GM18498 (cell line): ENCODE data around the gene RPS26.
"Not testable (repeated sequence)": the region's sequence is repeated elsewhere in the genome, so short reads cannot be mapped to it uniquely, and the experiment has no call there.

ENCODE experiments used
- ATAC-seq: cut with Tn5 transposase; IDR thresholded peaks from one replicate; pipeline ENCODE4 v1.9.1; 2021; ENCODE audit warnings: mild to moderate bottlenecking, moderate library complexity; ENCODE audit not compliant: unreplicated experiment

The RPS26 gene

DNA sequence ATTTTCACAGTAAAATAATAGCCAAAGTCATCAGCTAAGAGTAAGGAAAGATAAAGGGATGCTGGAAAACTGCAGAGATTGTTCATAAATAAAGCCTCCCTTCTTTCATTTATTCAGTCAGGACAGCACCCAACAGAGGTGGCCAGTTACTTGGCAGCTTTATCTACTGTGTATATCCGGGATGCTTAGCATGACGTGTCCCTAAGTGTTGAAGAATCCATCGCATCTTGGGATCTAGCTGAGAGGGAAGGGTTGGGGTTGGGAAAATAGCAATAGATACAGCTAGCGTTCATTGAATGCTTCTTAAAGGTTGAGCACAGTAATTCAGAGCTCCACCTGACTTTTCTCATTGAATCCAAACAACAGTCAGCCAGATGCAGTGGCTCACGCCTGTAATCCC is 32.7 kb downstream of the RPS26 start:
- ATAC-seq = no peak

DNA sequence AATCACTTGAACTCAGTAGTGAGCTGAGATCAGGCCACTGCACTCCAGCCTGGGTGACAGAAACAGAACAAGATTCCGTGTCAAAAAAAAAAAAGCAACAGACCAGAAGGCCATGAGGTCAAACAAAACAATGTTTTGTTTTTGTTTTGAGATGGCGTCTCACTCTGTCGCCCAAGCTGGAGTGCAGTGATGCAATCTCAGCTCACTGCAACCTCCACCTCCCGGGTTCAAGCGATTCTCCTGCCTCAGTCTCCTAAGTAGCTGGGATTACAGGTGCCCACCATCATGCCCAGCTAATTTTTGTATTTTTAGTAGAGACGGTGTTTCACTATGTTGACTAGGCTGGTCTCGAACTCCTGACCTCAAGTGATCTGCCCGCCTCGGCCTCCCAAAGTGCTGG is 36.2 kb downstream of the RPS26 start:
- ATAC-seq = not testable (repeated sequence)

DNA sequence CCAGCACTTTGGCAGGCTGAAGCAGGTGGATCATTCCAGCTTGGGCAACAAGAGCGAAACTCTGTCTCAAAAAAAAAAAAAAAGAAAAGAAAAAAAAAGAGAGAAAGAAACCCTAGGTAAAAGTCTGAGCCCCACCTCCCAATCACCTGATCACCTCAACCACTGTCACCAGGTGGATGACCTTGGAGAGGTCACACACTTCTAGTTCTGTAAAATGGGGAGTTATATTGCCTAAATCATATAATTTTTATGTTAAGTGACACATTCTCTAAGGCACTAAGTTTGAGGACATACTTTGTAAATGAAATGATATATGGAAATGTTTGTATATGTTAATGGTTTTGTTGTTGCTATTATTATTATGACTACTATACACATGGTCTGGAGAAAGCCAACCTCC is 36.7 kb downstream of the RPS26 start:
- no peak for ATAC-seq

DNA sequence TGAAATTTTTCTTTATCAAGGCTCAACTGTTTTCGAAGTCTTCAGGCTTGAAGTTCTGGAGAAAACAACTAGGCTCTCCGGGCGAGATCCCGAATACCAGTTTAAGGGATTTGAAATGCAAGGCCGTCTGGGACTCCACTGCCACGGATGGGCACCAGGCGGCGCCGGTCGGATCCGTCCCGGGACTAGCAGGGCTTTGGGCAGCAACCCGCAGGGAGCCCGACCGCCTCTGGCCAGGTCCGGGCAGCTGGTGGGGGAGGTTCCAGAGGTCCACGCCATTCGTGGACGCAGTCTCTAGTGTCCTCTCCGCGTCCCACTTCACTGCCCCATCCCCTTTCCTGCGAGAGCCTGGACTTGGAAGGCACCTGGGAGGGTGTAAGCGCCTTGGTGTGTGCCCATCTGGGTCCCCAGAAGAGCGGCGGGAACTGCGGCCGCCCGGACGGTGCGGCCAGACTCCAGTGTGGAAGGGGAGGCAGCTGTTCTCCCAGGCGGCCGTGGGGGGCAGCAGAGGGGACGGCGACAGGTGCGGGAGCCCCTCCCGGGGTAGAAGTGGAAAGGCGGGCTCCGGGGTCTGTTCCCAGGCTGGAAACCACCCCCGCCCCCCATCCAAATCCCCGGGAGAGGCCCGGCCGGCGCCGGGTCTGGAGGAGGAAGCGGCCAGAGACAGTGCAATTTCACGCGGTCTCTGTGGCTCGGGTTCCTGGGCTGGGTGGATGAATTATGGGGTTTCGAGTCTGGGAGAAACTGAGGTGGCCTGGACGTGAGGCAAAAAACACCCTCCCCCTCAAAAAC is 37.4 kb downstream of the RPS26 start:
- peak; percentile 72 for ATAC-seq

DNA sequence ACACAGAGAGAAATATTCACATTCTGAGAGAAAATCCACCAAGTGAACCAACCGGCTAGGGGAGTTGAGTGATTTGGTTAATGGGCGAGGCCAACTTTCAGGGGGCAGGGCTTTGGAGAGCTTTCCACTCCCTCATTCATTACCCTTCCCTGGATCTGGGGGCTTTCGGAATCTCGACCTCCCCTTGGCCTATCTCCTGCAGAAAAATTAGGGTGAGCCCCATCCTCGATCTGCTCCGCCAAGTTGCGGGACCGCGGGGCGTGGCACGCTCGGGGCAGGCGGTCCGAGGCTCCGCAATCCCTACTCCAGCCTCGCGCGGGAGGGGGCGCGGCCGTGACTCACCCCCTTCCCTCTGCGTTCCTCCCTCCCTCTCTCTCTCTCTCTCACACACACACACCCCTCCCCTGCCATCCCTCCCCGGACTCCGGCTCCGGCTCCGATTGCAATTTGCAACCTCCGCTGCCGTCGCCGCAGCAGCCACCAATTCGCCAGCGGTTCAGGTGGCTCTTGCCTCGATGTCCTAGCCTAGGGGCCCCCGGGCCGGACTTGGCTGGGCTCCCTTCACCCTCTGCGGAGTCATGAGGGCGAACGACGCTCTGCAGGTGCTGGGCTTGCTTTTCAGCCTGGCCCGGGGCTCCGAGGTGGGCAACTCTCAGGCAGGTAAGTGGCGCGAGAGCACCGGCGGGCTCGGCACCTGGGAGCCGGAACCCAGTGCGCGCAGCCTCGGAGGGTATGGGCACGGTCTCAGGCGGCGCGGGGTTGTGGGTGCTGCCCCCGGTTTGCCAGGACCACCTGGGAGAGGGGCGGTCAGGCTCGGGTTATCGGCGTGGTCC is 38.2 kb downstream of the RPS26 start, which contains the start of gene ERBB3:
Gene ERBB3, plus strand, starts transcription at position 443 of the 833 bp plus-strand sequence. Its CDS starts 136 bp downstream, at position 579.
- peak; percentile 43 for ATAC-seq

DNA sequence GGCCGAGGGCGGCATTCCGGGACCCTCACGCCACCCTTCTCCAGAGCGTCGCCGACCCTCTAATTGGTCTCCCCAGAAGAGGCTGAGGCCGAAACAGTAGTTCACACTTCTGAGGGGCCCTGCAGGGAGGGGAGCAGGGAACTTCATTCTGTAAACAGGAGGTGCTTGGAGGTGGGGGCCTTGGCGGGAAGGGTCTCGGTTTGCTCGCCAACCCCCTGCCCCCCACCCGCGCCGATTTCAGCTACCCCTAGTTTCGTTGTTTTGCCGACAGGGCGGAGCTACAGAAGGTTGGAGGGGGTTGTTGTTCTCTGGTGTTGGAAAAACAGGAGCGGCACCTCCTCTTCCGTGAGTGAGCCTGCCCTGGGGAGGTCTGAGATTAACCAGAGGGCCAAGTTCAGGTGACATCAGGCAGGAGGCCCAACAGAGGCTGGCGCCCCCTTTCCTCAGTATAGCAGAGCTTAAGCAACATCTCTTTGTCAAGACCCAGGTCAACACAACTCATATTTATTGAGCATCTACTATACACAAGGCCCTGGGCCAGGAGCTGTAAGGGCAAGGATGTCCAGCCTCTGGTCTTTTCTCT is 38.9 kb downstream of the RPS26 start:
- ATAC-seq = no peak

DNA sequence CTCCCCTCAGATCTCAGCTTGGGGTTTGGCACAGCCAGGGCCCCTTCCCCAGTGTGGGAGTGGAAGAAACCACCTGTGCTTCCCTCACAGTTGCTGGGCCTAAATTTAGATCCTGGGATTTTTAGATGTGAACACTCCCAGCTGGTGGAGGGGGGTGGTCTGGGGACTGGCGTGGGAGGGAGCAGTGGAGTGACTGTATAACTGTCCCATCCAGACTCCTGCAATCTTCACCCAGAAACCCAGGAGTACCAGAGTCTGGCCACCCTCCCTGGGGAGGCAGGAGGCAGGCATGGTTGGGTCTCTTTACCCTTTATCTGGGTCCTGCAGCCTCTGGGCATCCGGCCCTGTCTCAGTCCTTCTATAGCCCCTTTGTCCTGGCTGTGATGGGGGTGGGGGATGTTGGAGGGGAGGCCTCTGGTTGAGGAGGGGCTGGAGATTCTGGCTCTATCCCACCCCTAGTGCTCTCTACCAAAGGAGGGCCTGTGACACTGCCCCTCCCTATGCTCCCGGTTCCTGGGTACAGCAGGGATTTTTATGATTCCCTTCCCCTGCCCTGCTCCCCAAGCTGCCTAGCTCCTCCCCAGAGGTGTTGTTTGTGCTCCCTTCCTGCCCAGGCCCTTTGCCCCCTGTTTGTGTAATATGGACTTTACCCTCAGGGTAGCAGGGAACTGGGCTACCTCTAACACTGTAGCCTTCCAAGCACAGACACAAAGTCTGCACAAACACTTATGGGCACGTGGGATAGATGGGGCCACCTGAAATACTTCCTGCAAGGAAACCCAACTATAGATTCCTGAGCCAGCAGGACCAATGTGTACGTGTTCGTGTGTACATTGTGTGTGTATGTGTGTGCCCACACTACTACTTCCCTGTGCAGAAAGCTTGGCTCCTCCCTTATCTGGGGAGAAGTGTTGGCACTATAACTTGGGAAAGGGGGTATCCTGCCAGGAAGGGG is 40.0 kb downstream of the RPS26 start:
- no peak for ATAC-seq

DNA sequence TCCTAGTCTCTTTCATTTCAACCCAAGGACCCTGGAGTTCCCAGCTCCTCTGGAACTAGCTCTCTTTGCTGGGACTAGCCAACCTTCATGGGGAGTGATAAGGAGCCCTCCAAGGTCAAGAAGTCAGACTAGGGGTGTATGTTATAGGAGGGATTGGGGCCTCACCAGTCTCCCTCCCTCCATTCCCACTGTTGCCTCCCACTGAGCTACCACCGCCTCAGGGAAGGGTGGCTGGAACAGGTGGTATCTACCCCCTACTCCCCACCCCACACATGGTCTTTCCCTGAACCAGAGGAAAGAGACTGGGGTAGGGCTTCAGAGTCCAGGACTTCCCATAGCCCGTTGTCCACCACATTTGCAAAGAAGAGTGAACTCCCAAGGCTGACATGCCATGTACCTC is 40.7 kb downstream of the RPS26 start:
- ATAC-seq = no peak

DNA sequence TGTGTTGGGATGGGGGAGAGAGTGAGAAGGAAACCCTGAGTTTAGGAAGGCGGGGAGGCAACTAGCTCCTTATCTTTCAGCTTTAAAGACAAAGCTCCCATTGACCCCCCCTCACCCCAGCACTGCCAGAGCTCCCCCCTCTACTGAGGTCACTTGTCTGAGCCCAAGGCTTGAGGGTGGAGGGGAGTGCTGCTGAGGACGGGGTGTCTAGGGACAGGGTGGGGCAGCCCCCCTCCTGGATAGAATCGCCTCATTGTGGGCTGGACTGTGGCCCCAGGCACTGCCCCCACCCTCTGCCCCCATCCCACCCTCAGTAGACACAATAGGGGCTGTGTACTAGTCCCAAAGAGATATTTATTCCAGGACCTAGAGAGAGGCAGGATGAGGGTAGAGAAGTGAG is 41.2 kb downstream of the RPS26 start:
- ATAC-seq = no peak

DNA sequence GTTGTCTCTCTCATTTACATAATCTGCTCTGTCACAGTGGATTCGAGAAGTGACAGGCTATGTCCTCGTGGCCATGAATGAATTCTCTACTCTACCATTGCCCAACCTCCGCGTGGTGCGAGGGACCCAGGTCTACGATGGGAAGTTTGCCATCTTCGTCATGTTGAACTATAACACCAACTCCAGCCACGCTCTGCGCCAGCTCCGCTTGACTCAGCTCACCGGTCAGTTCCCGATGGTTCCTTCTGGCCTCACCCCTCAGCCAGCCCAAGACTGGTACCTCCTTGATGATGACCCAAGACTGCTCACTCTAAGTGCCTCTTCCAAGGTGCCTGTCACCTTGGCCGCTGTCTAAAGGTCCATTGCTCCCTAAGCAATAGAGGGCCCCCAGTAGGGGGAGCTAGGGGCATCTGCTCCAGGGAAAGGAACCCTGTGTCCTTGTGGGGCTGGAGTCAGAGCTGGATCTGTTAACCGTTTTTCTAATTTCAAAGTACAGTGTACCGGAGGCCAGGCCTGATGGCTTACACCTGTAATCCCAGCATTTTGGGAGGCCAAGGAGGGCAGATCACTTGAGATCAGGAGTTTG is 43.3 kb downstream of the RPS26 start:
- no peak for ATAC-seq

DNA sequence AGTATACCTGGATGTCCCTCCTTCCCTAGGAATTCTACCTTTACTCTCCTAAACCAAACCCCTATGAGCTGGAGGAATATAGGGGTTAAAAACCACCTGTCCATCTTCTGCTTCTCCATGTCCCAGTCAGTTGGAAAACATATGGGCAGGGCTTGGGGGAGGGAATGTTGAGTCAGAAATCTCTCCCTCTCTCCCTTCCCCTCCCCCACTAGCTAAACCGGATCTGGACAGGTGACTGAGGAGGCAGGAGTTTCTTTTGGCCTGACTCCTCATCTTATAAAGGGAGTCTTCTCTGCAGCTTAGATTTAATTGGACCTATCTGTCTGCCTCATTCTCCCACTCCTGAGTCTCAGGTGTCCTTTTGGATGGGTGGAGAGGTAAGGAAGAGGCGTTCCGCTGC is 44.4 kb downstream of the RPS26 start:
- ATAC-seq = no peak

DNA sequence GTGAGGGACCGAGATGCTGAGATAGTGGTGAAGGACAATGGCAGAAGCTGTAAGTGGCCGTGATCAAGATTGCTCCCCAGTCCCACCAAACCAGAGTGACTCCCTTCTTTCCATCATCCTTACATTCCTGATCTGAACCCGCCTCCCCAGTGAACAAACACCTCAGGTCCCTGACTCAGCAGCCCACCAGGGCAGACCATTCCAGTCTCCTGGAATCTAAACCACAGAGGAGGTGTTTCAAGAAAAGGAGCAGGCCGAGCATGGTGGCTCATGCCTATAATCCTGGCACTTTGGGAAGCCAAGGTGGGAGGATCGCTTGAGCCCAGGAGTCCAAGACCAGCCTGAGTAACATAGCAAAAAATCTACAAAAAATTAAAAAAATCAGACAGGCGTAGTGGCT is 44.9 kb downstream of the RPS26 start:
- ATAC-seq = no peak

DNA sequence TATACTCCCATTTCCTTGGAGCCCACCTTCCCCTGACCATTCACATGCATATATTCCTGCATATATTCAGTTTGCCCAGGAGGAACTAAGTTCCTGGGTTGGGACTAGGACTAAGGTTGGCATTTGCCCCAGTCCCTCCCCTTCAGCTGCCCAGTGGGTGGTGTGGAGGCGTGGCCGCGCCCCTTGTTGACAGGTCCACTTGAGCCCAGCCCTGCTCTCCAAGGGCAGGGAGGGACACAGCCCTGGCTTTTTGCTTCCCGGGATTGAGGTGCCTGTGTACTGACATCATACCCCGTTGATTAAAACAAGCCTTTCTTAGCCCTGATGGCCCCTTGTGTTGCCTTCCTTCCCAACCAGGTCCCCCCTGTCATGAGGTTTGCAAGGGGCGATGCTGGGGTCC is 45.5 kb downstream of the RPS26 start:
- ATAC-seq = no peak
